GM18519 (cell line): ENCODE results near the gene IFT25.
"Not testable (repeated sequence)": the region's sequence is repeated elsewhere in the genome, so short reads cannot be mapped to it uniquely, and the experiment has no call there.

Source experiments
- ATAC-seq: cut with Tn5 transposase; IDR thresholded peaks from one replicate; pipeline ENCODE4 v1.9.1; 2021; ENCODE audit warnings: mild to moderate bottlenecking, moderate library complexity; ENCODE audit not compliant: unreplicated experiment, low FRiP score

Gene IFT25

DNA sequence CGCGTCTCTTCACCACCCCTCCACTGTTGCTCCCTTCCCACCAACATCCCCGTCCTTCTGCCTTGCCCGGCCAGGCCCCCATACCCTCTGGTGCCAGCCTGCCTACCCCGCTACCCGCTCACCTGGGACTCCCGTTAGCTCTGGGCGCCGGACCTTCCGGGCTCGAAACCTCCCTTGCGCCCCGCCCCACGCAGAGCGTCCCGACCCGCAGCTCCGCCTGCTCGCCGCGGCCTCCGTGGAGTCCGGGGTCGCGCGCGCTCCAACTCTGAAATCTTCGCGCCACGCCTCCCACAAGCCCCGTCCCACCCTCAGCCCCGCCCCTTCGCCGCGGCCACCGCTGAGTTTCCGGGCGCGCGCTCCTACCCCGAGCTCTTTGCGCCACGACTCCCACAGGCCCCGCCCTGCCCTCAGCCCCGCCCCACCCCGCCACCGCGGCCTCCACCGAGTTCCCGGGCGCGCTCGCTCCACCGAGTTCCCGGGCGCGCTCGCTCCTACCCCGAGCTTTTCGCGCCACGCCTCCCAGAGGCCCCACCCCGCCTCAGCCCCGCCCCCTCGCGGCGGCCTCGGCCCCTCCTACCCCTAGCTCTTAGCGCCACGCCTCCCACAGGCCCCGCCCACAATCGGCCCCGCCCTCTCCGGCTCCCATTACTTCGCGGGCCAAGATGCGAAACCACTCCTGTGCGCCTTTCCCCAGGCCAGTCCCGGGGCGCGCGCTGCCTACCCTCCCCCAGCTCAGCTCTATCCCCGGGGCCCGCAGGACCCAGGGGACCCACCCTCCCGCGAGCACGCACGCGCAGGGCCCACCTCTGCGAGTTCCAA is at the start of gene IFT25:
Gene IFT25 (minus strand): TSS at position 267 of the 819 bp plus-strand sequence. CDS start 5,617 bp downstream, outside the sequence.
- ATAC-seq: peak; percentile 47

DNA sequence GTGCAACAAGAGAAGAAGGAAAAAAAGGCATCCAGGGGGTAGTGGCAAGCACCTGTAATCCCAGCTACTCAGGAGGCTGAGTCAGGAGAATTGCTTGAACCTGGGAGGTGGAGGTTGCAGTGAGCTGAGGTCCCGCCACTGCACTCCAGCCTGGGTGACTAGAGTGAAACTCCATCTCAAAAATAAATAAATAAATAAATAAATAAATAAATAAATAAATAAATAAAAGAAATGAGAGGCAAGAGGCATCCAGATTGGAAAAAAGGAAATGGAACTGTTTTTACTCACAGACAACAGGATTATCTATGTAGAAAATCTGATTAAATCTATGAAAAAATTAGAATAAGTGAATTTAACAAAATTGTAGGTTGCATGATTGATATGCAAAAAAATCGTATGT is 49.0 kb upstream of the IFT25 start:
- not testable (repeated sequence) for ATAC-seq

DNA sequence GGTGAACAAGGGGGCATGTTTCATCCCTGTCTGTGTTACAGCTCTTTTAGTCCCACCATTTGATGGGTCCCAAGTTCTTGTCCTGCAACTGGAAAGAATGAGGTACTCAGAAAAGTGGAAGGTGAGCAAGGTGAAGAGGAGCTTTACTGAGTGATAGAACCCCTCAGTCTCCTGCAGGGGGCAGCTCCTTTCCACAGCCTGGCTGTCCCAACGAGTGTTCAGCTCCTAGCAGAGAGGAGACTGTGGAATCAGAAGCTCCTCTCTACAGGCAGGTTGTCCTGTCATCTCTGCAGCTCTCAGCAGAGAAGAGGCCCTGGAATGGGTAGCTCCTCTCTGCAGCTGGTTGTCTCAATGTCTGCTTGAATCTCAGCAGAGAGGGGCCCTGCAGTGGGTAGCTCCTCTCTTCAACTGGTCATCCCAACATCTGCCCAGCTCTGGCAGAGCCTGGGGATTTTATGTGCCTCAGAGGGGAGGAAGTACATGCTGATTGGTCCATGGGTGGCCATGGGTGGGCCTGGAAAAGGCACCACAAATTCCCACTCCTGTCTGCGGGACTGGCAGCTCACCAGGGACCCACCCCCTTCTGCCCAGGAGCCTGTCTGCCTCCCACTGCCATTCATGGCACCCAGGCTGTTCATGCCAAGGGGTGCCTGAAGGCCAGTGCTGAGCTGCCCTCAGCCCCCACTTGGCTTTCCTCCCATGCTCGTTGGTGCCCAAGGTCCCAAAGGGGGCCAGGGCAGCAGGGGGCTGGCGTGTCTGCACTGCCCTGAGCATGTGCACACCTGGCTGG is 46.8 kb upstream of the IFT25 start:
- no peak for ATAC-seq

DNA sequence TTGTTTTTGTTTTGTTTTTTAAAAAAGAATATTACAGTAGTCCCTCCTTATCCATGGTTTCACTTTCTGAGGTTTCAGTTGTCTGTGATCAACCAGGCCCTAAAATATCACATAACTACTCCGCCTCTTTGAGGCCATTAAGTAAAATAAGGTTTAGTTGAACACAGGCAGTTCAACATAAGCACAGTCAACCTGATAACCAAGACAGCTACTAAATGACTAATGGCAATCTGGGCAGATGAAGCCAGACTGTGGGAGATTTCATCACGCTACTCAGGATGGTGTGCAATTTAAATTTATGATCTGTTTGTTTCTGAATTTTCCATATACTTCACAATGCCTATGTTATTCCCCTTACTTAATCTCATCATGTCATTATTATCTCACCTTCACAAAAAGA is 42.4 kb upstream of the IFT25 start:
- ATAC-seq: no peak

DNA sequence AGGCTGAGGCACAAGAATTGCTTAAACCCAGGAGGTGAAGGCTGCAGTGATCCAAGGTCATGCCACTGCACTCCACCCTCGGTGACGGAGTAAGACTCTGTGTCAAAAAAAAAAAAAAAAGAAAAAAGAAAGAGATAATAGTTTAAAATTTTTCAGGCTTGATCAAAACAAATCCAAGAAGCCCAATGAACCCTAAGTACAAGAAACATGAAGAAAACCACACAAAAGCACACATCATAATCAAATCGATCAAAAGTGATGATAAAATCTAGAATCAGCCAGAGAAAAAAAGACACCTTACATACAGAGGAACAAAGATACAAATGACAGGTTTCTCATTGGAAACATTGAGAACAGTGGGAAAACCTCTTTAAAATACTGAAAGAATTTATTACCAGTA is 41.0 kb upstream of the IFT25 start:
- ATAC-seq: no peak

DNA sequence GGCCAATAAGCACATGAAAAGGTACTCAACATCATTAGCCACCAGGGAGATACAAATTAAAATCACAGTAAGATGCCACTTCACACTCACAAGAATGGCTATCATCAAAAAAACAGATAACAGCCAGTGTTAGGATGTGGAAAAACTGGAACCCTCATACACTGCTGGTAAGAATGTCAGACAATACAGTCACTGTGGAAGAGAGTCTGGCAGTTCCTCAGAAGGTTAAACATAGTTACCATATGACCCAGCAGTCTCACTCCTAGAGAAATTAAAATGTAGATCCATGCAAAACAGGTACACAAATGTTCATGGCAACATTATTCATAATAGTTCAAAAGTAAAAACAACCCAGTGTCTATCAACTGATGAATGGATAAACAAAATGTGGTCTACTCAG is 39.2 kb upstream of the IFT25 start:
- no peak for ATAC-seq

DNA sequence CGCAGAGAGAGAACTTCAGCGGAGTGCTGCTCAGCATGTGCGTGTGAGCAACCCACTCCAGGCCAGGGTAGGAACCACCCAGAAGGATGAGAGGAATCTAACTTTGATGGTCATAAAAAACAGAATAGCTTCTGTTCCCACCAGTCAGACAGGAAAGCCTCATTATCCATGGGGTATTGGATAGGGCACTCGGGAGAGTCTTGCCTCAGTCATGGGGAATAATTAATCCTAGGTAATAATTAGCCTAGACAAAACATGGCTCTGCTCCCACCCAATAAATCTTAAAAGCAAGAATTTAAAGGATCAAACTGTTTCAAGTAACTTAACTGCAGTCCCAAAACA is 37.2 kb upstream of the IFT25 start:
- no peak for ATAC-seq

DNA sequence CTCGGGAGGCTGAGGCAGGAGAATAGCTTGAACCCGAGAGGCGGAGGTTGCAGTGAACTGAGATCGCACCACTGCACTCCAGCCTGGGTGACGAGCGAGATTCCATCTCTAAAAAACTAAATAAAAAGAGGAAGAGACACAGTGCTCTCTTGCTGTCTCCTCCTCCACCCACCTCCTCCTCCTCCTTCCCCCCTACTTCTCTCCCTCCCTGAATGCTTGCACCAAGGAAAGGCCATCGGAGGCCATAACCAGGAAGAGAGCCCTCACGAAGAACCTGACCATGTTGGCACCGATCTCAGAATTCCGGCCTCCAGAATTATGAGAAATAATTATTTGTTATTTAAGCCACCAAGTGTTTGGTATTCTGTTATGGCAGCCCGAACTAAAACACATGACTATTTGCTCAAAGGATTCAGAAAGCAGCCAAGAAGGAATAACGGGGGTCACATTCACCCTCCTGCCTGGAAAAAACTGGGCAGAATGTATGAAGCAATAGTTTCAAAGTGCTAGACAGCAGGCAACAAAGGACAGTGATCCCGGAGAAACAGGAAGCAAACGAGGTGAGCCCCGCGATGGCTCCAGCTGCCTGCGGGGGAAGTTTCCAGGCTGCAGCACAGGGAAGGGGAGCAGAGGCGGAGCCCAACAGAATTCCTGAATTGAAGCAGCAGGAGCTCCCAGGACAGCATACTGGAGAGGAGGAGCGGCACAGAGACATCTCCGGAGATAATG is 36.7 kb upstream of the IFT25 start:
- no peak for ATAC-seq

DNA sequence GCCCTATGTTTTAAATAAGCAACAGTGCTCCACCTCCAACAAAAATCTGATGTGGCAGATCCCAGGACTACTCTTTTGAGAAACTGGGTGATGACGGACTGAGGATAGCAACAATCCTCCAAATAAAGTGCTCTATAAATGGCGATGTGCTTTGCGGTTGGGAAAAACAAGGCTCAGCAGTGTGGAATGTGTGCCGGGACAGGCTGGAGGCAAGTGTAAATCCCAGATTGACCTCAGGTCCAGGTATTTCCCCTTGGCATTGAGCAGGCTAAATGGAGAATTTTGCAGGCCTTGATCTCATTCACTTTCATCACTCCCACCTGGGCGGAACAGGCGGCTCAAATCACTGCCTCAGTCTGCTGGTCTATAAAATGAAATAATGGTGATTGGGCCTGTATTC is 35.7 kb upstream of the IFT25 start:
- no peak for ATAC-seq

DNA sequence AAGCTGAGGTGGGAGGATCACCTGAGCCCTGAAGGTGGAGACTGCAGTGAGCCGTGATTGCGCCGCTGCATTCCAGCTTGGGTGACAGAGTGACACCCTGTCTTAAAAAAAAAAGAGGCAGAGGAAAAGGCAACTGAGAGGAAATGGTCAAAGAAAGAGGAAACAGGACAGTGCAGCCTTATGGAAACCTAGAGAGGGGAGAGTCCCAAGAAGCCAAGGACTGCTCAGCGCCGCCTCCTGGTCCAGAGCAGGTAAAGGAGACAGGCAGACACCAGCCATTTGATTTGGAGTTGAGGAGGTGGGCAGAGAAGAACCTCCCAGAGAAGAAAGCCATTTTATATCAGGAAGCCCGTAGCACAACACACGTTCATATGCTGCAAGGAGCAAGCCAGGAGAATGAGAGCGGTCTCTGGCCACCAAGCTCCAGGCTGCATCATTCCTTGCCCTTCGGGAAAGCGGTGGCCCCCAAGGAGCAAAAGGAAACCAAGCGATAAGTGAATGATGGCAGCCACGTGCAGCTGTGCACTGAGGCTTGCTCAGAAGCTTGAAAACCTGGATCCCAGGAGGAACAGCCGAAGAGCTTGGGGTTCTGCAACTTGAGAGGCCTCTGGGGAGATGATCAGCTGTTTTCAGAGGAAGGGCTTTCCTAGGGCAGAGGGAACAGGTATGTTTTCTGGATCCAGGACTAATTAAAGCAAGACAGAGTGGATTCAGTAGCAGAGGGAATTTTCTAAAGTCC is 34.4 kb upstream of the IFT25 start:
- no peak for ATAC-seq

DNA sequence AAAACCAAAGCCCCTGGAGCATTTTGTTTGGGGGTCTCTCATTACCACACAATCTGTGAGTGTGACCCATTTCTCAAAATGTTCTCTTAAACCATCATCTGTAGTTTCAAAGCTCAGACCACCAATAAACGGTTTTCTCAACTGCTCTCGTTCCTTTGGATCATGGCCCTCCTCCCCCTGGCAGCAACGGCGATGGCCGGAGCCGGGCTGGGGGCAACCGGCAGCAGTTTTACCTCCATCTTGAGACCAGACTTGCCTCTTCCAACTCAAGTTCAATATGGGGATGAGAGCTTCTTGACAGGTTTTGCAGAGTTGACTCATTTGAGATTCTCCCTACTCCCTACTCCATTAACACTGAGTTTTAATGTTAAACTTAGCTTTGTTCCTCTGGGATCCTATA is 30.4 kb upstream of the IFT25 start:
- ATAC-seq: no peak

DNA sequence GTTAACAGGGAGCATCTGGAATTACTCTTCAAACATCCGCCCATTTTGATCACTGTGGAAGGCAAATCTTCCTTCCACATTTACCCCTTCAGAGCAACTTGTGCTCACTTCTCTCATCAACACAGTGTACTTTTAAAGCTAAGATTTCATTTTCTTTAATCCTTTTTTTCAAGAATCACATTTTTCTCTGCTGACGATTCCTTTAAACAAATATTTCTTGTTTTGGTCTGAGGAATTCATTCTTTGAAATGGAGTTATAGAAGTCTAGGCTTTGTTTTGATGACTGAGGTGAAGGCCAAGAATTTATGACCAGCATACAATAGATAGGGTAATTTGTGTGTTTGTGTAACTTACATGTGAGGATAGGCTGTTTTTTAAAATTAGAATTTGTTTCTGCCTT is 26.2 kb upstream of the IFT25 start:
- no peak for ATAC-seq

DNA sequence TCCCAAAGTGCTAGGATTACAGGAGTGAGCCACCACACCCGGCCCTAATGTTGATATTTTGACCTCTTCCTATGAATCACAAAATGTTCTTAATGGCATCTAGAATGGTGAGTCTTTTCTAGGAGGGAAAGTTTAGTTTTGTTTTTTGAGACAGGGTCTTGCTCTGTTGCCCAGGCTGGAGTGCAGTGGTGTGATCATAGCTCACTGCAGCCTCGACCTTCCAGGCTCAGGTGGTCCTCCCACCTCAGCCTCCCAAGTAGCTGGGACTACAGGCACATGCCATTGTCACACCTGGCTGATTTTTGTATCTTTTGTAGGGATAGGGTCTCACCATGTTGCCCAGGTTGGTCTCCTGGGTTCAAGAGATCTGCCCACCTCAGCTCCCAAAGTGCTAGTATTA is 23.8 kb upstream of the IFT25 start:
- not testable (repeated sequence) for ATAC-seq

DNA sequence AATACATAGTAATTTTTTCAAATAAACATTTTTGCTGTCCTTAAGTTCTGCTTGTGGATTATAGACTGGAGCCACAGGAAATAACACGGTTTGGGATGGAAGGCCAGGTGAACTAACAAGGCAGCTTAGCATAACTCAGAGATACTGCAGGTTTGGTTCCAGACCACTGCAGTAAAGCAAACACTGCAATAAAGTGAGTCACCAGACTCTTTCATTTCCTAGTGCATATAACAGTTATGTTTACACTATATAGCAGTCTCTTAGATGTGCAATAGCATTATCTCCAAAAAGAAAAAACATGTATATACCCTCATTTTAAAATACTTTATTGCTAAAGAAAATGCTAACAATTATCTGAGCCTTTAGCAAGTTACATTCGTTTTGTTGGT is 22.6 kb upstream of the IFT25 start:
- ATAC-seq: no peak

DNA sequence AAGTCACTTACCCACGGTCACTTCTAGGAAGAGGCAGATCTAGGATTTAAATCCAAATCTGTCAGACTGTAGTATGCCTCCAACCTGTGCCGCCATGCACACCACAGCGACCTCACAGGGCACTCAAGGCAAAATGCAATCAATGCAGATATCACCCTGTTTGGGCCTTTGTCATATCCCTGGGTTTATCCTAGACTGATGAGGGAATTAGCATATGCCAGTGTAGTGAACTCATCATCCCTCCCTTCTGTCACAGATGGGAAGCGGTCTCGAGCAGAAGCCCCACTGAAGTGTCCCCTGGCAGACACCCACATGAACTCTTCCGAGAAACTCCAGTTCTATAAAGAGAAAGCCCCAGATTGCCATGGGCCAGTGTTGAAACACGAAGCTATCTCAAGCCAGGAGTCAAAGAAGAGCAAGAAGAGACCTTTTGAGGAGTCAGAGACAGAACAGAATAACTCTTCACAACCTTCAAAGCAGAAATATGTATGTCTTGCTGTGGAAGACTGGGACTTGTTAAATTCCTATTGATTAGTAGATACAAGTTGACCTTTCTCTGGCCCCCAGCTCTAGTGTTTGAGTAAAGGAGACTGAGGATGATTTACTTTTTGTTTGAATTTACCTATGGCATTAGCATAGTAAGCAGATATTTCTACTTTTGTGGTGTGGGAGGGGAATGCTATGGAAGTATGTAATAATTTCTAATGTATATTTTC is 22.1 kb upstream of the IFT25 start:
- no peak for ATAC-seq

DNA sequence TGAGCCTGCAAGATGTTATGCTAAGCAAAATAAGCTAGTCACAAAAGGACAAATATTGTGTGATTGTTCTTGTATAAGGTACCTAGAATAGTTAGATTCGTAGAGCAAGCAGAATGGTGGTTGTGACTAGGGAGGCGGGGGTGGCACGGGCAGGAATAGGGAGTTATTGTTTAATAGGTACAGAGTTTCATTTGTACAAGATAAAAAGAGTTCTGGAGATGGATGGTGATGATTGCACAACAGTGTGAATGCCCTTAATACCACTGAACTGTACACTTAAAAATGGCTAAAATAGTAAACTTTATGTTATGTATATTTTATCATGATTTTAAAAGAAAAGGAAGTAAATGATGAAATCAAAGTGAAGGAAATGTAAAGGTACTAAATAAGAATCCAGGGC is 21.3 kb upstream of the IFT25 start:
- no peak for ATAC-seq

DNA sequence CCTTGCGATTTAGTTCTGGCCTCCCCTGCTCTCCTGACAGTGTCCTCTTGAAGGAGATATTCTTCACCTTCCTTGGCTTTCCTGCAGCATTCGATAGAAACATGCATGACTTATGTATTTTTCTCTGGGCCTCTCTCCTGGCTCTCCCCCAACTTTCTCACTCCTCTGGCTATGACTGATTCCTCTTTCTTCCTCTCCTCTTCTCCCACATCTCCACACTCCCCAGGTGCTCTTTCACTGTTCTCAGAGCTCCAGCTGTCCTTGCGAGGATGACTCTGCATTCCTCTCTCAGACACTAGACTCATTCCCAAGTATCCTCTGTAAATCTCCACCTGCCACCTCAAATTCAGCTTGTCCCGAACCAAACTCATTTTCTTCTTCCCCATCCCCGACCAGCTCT is 18.6 kb upstream of the IFT25 start:
- no peak for ATAC-seq

DNA sequence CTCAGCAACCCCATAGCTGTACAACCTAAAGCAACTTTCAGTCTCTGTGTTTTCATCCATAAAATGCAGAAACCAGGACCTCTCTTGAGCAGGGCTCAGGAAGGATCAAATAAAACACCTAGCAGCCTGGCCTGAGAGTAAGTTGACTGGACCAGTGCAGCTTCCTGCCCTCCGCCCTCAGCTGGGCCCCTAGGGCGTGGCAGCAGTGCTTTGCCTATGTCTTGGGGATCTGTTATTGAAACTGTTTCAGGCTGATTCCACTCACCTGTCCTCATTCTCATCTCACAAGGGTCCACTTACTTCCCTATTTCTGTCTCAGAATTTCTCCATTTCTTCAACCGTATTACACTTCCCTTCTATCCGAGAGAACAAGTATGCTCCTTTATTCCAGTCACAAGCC is 18.0 kb upstream of the IFT25 start:
- ATAC-seq: no peak

DNA sequence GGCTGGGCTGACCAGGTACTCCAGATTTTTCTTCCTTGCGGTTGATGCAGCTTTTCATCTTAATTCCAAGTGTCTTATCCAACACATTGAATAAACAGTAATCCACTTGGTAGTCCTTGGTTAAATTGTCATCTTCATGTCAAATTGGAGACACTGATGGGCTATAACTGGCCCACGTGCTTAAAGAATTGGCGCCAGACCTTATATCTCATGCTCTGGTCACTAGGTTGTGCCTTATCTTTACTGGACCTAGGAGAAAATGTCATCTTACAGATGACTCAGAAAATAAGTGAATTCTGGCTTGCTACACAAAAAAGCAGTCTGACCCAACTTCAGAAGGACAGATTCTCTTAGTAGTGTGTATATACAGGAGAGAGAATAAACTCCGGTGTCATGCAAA is 16.9 kb upstream of the IFT25 start:
- no peak for ATAC-seq

DNA sequence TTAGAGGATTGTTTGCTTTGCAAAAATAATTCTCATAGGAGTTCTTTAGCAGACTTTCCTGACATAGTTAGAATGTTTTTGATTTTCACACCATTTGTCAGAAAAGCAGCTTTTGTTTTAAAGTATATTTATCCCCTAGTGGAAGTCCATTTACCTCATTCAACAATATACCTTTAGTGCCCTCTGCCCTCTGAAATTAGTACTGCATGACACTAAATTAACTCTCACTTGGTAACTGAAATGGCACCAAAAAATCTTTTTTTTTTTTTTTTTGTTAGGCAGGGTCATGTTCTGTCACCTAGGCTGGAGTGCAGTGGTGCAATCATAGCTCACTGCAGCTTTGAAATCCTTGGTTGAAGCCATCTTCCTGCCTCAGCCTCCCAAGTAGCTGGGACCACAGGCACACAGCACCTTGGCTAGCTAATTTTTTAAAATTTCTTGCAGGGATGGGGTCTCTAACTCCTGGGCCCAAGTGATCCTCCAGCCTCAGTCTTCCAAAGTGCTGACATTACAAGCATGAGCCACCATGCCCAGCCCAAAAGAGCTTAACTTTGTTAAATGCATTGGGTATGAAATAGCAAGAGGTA is 14.3 kb upstream of the IFT25 start:
- no peak for ATAC-seq
